Nephron (organoid): ENCODE data around the gene CBY2.
"Not testable (repeated sequence)": the region's sequence is repeated elsewhere in the genome, so short reads cannot be mapped to it uniquely, and the experiment has no call there.

Experiments used
- H3K27ac Mint-ChIP-seq, 3 experiments: 2 replicates each; pipeline ENCODE4 v1.8.0; 2020; ENCODE audit warnings: mixed read lengths in 3 of 3, mild to moderate bottlenecking in 2 of 3, moderate library complexity in 1 of 3
- H3K27me3 Mint-ChIP-seq: 2 replicates; pipeline ENCODE4 v1.8.0; 2021; ENCODE audit warnings: low read depth, mild to moderate bottlenecking, moderate library complexity, mixed read lengths
- H3K36me3 Mint-ChIP-seq: 2 replicates; pipeline ENCODE4 v1.8.0; 2020; ENCODE audit warnings: low read depth, mixed read lengths
- H3K4me1 Mint-ChIP-seq: 2 replicates; pipeline ENCODE4 v1.8.0; 2020; ENCODE audit warnings: mixed read lengths
- H3K4me3 Mint-ChIP-seq, 3 experiments: 2 replicates each; pipeline ENCODE4 v1.8.0; 2020; ENCODE audit warnings: mild to moderate bottlenecking in 3 of 3, mixed read lengths in 3 of 3, moderate library complexity in 2 of 3
- H3K9me3 Mint-ChIP-seq: 2 replicates; pipeline ENCODE4 v1.8.0; 2020; ENCODE audit warnings: mixed read lengths
- TF ChIP-seq, protein P1 (sequence below), 3 experiments: fragments of 200-600 bp; sonication (generic); IDR thresholded peaks; one replicate each; pipeline ENCODE4 v1.5.0; 2021; ENCODE audit warnings: antibody characterized with exemption in 3 of 3; ENCODE audit not compliant: unreplicated experiment in 3 of 3

Gene CBY2

DNA sequence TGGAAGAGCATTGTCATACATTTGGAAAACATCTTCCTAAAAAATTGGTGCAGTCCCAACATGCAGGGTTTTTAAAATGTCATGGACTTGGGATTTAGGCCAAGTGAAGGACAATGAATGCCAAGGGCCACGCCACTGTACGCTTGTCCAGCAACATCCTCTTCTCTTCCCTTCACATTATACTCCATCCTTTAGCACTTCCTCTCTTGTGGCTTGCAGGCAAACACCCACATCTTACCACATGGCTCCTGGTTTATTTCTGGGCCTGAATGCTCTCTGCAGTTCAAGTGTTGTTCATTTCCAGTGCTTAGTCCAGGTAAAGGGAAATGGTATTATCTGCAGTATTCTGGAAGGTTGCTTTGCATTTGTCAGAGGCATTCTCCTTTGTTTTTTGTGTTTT lies 45.0 kb downstream of the CBY2 start:
- H3K4me3 Mint-ChIP-seq = no peak overlapping the region
- no peaks in the 10 kb centered on the region for H3K36me3 Mint-ChIP-seq
- H3K4me1 Mint-ChIP-seq = peaks cover 16% of the 10 kb centered on the region
- no peak overlapping the region for H3K27ac Mint-ChIP-seq
- TF ChIP-seq, protein P1, sequence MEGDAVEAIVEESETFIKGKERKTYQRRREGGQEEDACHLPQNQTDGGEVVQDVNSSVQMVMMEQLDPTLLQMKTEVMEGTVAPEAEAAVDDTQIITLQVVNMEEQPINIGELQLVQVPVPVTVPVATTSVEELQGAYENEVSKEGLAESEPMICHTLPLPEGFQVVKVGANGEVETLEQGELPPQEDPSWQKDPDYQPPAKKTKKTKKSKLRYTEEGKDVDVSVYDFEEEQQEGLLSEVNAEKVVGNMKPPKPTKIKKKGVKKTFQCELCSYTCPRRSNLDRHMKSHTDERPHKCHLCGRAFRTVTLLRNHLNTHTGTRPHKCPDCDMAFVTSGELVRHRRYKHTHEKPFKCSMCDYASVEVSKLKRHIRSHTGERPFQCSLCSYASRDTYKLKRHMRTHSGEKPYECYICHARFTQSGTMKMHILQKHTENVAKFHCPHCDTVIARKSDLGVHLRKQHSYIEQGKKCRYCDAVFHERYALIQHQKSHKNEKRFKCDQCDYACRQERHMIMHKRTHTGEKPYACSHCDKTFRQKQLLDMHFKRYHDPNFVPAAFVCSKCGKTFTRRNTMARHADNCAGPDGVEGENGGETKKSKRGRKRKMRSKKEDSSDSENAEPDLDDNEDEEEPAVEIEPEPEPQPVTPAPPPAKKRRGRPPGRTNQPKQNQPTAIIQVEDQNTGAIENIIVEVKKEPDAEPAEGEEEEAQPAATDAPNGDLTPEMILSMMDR (IDR thresholded peaks at IDR 0.05; ENCODE audit: unreplicated experiment in 3 of 3) = no peak
- peaks cover 42% of the 10 kb centered on the region for H3K27me3 Mint-ChIP-seq
- no peaks in the 10 kb centered on the region for H3K9me3 Mint-ChIP-seq

DNA sequence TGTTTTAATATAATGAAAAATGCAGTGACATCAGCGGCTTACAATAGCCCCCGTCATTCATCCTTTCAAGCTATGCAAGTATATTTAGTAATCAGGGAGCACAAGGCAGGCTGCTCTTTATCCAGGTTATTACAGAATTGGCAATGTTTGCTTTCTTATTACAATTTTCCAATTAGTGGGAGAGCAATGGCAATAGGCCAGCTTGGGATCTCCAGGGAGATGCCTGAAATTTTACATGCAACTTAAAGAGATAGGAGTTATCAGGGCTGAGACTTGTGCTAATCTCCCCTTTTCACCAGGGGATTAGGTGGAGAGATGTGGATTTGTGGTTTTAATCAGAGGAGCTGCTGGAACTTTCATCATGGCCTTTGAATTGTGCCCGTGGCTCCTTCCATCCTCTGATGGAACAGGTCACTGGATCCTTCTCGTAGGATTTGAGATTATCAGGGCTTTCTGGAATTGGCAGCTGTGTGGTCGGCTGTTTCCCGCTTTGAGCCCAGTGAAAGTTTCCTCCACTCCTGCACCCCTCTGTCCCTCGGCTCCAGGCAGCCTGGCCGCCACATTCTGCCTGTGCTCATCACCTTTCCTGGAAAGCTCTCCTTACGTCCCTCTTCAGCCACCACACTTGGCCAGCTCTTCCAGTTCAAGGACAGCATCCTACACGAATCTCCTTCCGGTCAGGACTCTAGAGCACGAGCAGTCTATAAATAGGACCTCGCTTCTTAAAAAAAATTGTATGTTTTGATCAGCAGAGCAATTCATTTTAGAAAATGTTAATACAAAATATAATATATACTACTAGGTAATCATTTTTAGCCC lies 47.0 kb downstream of the CBY2 start:
- Mint-ChIP-seq H3K4me3 (peak overlapping the region in 2 of 3 experiments; percentile 15 to 16), H3K27me3 (peaks cover 40% of the 10 kb centered on the region), H3K27ac (peak overlapping the region in 2 of 3 experiments; percentile 2 to 8), H3K4me1 (peaks cover 16% of the 10 kb centered on the region), H3K9me3 (peaks cover 16% of the 10 kb centered on the region), H3K36me3 (no peaks in the 10 kb centered on the region)
- TF ChIP-seq, protein P1 (IDR thresholded peaks at IDR 0.05; ENCODE audit: unreplicated experiment in 3 of 3) = no peak

GRCh38 chr13:45750566-45750965 lies 48.4 kb downstream of the CBY2 start:
- H3K27ac Mint-ChIP-seq = no peak overlapping the region
- peaks cover 21% of the 10 kb centered on the region for H3K9me3 Mint-ChIP-seq
- no peaks in the 10 kb centered on the region for H3K36me3 Mint-ChIP-seq
- TF ChIP-seq, protein P1 (IDR thresholded peaks at IDR 0.05; ENCODE audit: unreplicated experiment in 3 of 3) = no peak
- no peak overlapping the region for H3K4me3 Mint-ChIP-seq
- peaks cover 38% of the 10 kb centered on the region for H3K27me3 Mint-ChIP-seq
- H3K4me1 Mint-ChIP-seq = peaks cover 16% of the 10 kb centered on the region

DNA sequence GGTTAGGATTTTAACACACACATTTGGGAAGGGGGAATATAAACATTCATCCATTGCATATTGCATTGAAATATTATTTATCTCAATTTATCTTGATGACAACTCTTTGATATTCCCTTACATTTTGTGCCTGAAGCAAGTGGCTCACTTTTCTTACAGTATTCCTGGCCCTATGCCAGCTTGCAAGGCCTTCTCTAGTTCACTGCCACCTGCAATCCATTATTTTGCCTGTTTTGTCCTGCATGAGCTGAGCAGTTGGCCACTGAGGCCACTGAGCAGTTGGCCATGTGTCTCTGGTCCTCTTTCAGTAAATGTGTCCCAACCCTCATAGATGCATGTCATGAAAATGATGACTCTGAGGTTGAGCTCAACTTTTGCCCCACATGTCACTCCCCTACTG lies 49.8 kb downstream of the CBY2 start:
- peaks cover 16% of the 10 kb centered on the region for H3K4me1 Mint-ChIP-seq
- no peak overlapping the region for H3K4me3 Mint-ChIP-seq
- no peak overlapping the region for H3K27ac Mint-ChIP-seq
- peaks cover 29% of the 10 kb centered on the region for H3K9me3 Mint-ChIP-seq
- H3K36me3 Mint-ChIP-seq = no peaks in the 10 kb centered on the region
- TF ChIP-seq, protein P1 (IDR thresholded peaks at IDR 0.05; ENCODE audit: unreplicated experiment in 3 of 3) = no peak
- H3K27me3 Mint-ChIP-seq = peaks cover 36% of the 10 kb centered on the region

- Mint-ChIP-seq H3K27ac (no peak overlapping the region), H3K27me3 (peaks cover 30% of the 10 kb centered on the region), H3K4me1 (peaks cover 16% of the 10 kb centered on the region), H3K4me3 (no peak overlapping the region), H3K9me3 (peaks cover 33% of the 10 kb centered on the region), H3K36me3 (no peaks in the 10 kb centered on the region)
- TF ChIP-seq, protein P1 (IDR thresholded peaks at IDR 0.05; ENCODE audit: unreplicated experiment in 3 of 3) = no peak
Measured at GRCh38 chr13:45752510-45752909, 50.4 kb downstream of the CBY2 start.

DNA sequence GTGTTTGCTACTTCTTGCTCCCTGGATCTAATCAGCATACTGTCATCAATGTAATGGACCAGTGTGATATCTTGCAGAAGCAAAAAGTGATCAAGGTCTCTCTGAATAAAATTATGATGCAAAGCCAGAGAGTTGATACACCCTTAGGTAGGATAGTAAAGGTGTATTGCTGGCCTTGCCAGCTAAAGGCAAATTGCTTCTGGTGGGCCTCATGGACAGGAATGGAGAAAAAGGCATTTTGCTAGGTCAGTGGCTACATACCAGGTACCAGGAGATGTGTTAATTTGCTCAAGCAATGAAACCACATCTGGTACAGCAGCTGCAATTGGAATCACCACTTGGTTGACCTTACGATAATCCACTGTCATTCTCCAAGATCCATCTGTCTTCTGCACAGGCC lies 54.4 kb downstream of the CBY2 start:
- Mint-ChIP-seq H3K9me3 (peaks cover 57% of the 10 kb centered on the region), H3K27me3 (peaks cover 24% of the 10 kb centered on the region), H3K36me3 (peaks cover 11% of the 10 kb centered on the region)
- not testable (repeated sequence) for H3K4me3 Mint-ChIP-seq, H3K4me1 Mint-ChIP-seq, H3K27ac Mint-ChIP-seq

DNA sequence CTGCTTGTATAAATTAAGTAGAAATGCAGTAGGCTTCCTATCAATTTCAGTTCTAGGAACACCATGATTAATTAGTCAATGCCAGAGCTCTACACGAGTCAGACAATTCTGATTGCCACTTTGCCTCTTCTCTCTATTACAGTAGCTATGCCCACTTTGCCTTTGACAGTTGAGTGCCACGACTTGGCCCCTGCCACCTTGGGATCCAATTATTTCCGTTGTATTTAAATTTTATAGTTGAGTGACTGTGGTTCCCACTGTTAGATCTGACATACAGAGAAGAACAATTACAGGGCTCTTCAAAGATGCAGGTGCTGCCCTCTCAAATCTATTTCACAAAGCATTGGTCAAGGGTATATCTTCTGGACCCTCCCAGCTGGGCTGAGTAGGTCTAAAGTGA lies 55.5 kb downstream of the CBY2 start:
- not testable (repeated sequence) for H3K4me1 Mint-ChIP-seq, H3K4me3 Mint-ChIP-seq, H3K27ac Mint-ChIP-seq
- Mint-ChIP-seq H3K27me3 (peaks cover 16% of the 10 kb centered on the region), H3K36me3 (peaks cover 11% of the 10 kb centered on the region), H3K9me3 (peaks cover 56% of the 10 kb centered on the region)
